ENCODE data around the gene ATP8B4. TPM values are rescaled to one million over a fixed set of nuclear protein-coding genes. Genes with fewer than 3 reads are reported as not detected.

Gene ATP8B4
- total and polyA plus RNA-seq, 12 donors, result 2.1 to 23.9 (median 4.9) TPM

DNA sequence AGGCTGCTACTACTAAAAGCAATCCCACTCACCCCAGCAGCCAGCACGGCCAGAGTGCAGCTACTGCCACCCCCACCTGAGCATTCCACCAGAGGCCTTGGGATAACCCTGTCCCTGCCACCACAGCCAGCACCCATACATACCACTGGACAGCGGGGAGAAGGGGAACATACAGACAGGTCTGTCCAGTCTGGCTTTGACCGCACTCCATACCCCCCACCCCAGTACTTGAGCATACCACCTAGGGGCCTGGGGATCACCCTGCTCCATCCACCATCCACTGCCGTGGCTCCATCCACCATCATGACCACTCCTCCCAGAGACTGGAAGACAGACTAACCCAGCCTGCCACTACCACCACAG, 210.1 kb downstream of the ATP8B4 start:
- intact Hi-C loops (cut with DNase I), result no loop called here
- Histone ChIP-seq H3K27me3 (no peaks in the 10 kb centered on the region), H3K36me3 (replicated peaks in 1 of 2) (no peaks in the 10 kb centered on the region), H3K27ac (no peak overlapping the region), H3K4me1 (replicated peaks in 1 of 2) (no peaks in the 10 kb centered on the region), H3K9me3 (replicated peaks in 1 of 3) (peaks cover 0 to 13% (median 12%) of the 10 kb centered on the region in 3 donors), H3K4me3 (no peak overlapping the region)
- WGBS, 4 donors, result 92 to 97% (median 94%) methylated on average over 3 to 4 of the region's 4 CpGs
- no peak for DNase-seq
- TF ChIP-seq, protein P1, sequence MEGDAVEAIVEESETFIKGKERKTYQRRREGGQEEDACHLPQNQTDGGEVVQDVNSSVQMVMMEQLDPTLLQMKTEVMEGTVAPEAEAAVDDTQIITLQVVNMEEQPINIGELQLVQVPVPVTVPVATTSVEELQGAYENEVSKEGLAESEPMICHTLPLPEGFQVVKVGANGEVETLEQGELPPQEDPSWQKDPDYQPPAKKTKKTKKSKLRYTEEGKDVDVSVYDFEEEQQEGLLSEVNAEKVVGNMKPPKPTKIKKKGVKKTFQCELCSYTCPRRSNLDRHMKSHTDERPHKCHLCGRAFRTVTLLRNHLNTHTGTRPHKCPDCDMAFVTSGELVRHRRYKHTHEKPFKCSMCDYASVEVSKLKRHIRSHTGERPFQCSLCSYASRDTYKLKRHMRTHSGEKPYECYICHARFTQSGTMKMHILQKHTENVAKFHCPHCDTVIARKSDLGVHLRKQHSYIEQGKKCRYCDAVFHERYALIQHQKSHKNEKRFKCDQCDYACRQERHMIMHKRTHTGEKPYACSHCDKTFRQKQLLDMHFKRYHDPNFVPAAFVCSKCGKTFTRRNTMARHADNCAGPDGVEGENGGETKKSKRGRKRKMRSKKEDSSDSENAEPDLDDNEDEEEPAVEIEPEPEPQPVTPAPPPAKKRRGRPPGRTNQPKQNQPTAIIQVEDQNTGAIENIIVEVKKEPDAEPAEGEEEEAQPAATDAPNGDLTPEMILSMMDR (IDR thresholded peaks at IDR 0.05), result no peak
- no peak for TF ChIP-seq POLR2A (IDR thresholded peaks at IDR 0.05)

DNA sequence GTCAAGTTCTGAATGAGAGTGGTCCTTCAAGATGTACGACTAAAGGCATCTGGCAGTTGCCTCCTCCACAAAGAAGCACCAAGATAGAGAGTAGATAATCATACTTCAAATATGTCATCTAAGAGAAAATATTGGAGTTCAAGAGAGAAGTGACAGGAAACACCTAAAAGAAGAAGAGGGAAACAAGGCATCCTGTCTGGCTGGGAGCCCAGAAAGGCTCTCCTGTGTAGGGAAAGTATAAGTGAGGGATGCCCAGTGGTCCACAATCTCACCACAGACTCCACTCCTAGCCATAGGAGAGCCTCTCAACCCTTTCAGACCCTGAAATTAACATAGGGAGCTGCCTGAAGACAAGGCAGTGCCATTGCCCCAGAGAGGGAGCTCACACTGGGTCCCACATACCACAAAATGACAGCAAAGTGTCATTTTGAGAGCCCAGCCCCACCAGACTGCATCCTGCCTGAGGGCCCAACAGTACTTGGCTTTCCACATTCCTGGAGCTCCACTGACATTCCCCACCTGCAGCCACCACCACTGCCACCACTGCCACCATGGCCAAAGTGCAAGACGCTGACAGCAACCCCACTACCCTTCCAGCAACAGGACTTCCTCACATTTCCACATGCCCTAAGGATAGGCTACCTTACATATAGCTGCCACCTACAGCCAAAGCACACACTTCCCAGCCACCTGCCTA, 210.6 kb downstream of the ATP8B4 start:
- 73 to 81% (median 77%) methylated on average over 2 of the region's 2 CpGs for WGBS, 4 donors
- no peak for TF ChIP-seq POLR2A (IDR thresholded peaks at IDR 0.05)
- TF ChIP-seq, protein P1 (IDR thresholded peaks at IDR 0.05), result no peak
- Histone ChIP-seq H3K27ac (no peak overlapping the region), H3K36me3 (replicated peaks in 1 of 2) (no peaks in the 10 kb centered on the region), H3K27me3 (no peaks in the 10 kb centered on the region), H3K9me3 (replicated peaks in 1 of 3) (peaks cover 0 to 13% (median 12%) of the 10 kb centered on the region in 3 donors), H3K4me1 (replicated peaks in 1 of 2) (no peaks in the 10 kb centered on the region), H3K4me3 (no peak overlapping the region)
- intact Hi-C loops (cut with DNase I), result no loop called here
- DNase-seq, result no peak

DNA sequence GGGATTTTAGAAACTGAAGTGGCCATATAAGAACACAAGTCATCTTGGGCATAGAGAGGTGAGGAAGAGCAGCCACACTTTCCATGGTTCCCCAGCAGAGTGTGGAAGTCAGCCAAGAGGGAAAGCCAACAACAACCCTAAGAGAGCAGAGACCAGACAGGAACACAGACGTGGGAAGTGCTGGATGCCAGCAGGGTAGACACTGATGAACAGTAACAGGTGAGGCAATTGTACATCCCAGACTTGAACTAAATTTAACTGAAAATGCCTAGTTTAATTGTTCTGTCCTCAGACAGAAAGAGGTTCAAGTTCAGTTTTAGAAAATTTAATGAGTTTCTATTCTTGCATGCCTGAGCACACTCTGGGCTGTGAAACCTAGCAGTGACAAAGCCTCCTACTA, 212.1 kb downstream of the ATP8B4 start:
- Histone ChIP-seq H3K4me1 (replicated peaks in 1 of 2) (peaks cover 0 to 3% of the 10 kb centered on the region in 2 donors), H3K4me3 (no peak overlapping the region), H3K27me3 (no peaks in the 10 kb centered on the region), H3K9me3 (replicated peaks in 1 of 3) (peaks cover 0 to 13% (median 12%) of the 10 kb centered on the region in 3 donors), H3K36me3 (replicated peaks in 1 of 2) (no peaks in the 10 kb centered on the region), H3K27ac (no peak overlapping the region)
- no peak for DNase-seq
- intact Hi-C loops (cut with DNase I), result no loop called here
- TF ChIP-seq, protein P1 (IDR thresholded peaks at IDR 0.05), result no peak
- no peak for TF ChIP-seq POLR2A (IDR thresholded peaks at IDR 0.05)
- WGBS, 4 donors, result 41 to 50% (median 47%) methylated on average over 1 of the region's 1 CpG

DNA sequence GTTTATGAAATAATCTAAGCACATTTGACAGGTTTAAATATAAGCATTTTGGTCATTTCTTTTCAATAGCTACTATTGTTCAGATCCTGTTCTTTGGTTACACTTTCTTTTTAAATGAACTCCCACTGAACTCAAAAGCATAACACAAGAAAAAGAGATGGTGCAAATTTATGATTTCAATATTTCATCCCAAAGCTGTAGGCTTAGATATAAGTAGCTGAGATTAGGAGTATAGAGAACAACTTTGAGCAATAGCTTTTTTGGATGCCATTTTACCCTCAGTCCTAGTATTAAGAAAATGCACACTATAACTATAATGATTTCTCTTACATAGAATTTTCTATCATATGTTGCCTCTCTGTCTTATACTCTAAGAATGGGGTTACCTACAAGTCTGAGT, 213.8 kb downstream of the ATP8B4 start:
- TF ChIP-seq, protein P1 (IDR thresholded peaks at IDR 0.05), result no peak
- no peak for TF ChIP-seq POLR2A (IDR thresholded peaks at IDR 0.05)
- intact Hi-C loops (cut with DNase I), result no loop called here
- Histone ChIP-seq H3K9me3 (replicated peaks in 1 of 3) (no peaks in the 10 kb centered on the region), H3K4me3 (no peak overlapping the region), H3K4me1 (replicated peaks in 1 of 2) (peaks cover 0 to 15% of the 10 kb centered on the region in 2 donors), H3K27ac (no peak overlapping the region), H3K27me3 (no peaks in the 10 kb centered on the region), H3K36me3 (replicated peaks in 1 of 2) (no peaks in the 10 kb centered on the region)
- no peak for DNase-seq
